Measurements from ENCODE around the gene POC1A. TPM values are rescaled to one million over a fixed set of nuclear protein-coding genes. Genes with fewer than 3 reads are reported as not detected.
A peak's percentile ranks its signal among the peaks of the same experiment; 100 is the strongest.

The POC1A gene
- polyA plus RNA-seq, 1 of the 3 experiments (the other 2 are of a cell fraction), result 11.7 TPM

GRCh38 chr3:52108302-52109232 lies 45.7 kb downstream of the POC1A start:
- H3K27me3 ChIP-seq (ENCODE audit: insufficient read depth), result no peaks in the 10 kb centered on the region
- no peak overlapping the region for H3K4me2 ChIP-seq
- 0 out of 2 replicates have a peak, but pooled peaks have one; percentile 5 for TF ChIP-seq SMC3 (IDR thresholded peaks at IDR 0.05; ENCODE audit: low read depth, low read length)
- TF ChIP-seq, protein P1, sequence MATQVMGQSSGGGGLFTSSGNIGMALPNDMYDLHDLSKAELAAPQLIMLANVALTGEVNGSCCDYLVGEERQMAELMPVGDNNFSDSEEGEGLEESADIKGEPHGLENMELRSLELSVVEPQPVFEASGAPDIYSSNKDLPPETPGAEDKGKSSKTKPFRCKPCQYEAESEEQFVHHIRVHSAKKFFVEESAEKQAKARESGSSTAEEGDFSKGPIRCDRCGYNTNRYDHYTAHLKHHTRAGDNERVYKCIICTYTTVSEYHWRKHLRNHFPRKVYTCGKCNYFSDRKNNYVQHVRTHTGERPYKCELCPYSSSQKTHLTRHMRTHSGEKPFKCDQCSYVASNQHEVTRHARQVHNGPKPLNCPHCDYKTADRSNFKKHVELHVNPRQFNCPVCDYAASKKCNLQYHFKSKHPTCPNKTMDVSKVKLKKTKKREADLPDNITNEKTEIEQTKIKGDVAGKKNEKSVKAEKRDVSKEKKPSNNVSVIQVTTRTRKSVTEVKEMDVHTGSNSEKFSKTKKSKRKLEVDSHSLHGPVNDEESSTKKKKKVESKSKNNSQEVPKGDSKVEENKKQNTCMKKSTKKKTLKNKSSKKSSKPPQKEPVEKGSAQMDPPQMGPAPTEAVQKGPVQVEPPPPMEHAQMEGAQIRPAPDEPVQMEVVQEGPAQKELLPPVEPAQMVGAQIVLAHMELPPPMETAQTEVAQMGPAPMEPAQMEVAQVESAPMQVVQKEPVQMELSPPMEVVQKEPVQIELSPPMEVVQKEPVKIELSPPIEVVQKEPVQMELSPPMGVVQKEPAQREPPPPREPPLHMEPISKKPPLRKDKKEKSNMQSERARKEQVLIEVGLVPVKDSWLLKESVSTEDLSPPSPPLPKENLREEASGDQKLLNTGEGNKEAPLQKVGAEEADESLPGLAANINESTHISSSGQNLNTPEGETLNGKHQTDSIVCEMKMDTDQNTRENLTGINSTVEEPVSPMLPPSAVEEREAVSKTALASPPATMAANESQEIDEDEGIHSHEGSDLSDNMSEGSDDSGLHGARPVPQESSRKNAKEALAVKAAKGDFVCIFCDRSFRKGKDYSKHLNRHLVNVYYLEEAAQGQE (IDR thresholded peaks at IDR 0.05; ENCODE audit: low read depth, low read length), result no peak
- TF ChIP-seq ELF1 (IDR thresholded peaks at IDR 0.05), result no peak
- TF ChIP-seq RCOR1 (IDR thresholded peaks at IDR 0.05; ENCODE audit: low read length), result no peak
- peak; percentile 47; the same call in 1 of the 2 replicates for TF ChIP-seq MXI1 (IDR thresholded peaks at IDR 0.05; ENCODE audit: low read depth, low read length)
- TF ChIP-seq JUND (IDR thresholded peaks at IDR 0.05), result no peak
- peak in 1 of 2 experiments; percentile 50; a peak in 1 of 4 replicates for TF ChIP-seq EP300 (IDR thresholded peaks at IDR 0.05; ENCODE audit: borderline replicate concordance in 1 of 2, low read depth in 1 of 2, low read length in 1 of 2)
- no peak for TF ChIP-seq POLR2AphosphoS5 (IDR thresholded peaks at IDR 0.05; ENCODE audit: low read depth, low read length)
- TF ChIP-seq YY1 (IDR thresholded peaks at IDR 0.05; ENCODE audit: low read depth), result no peak
- TF ChIP-seq MAX (IDR thresholded peaks at IDR 0.05; ENCODE audit: low read depth), result no peak
- TF ChIP-seq FOSL2 (IDR thresholded peaks at IDR 0.05; ENCODE audit: borderline replicate concordance, low read depth), result no peak
- no peak; the same call in 1 of the 2 replicates for TF ChIP-seq RAD21 (IDR thresholded peaks at IDR 0.05; ENCODE audit: low read length)
- peak; percentile 34; the same call in 1 of the 2 replicates for TF ChIP-seq GATA2 (CRISPR knock-in tag; IDR thresholded peaks at IDR 0.05)
- H3K9ac ChIP-seq, result no peak overlapping the region
- H2AFZ ChIP-seq (ENCODE audit: low read depth), result no peak overlapping the region
- peak; percentile 75 for DNase-seq
- no peaks in the 10 kb centered on the region for H3K79me2 ChIP-seq (ENCODE audit: insufficient read depth)
- ChIA-PET CTCF (interaction anchor here (0.6 to 7.0 kb wide), 21 partner anchors 10 to 439 kb away, joined by 3 to 74 read pairs (median 6); partner anchors contain the start of gene DUSP7), POLR2A (interaction anchor here (1.0 to 1.8 kb wide), 13 partner anchors 8 to 104 kb away, joined by 3 to 13 read pairs (median 4); partner anchors contain the start of gene DUSP7)
- H4K20me1 ChIP-seq (ENCODE audit: insufficient read depth), result no peaks in the 10 kb centered on the region
- peaks cover 0 to 3% of the 10 kb centered on the region in 2 experiments for H3K36me3 ChIP-seq (replicated peaks in 1 of 2; ENCODE audit: control insufficient read depth in 1 of 2, insufficient read depth in 2 of 2, low read length in 1 of 2)
- WGBS (ENCODE audit: low lambda C conversion rate), result 87% methylated on average over 16 of the region's 20 CpGs
- no peaks in the 10 kb centered on the region for H3K9me3 ChIP-seq
- no peak overlapping the region for H3K4me3 ChIP-seq (ENCODE audit: low read depth in 2 of 2, low read length in 1 of 2)
- no peaks in the 10 kb centered on the region for H3F3A ChIP-seq (replicated peaks; ENCODE audit: insufficient read depth)
- no peaks in the 10 kb centered on the region for H3K9me2 ChIP-seq
- H3K4me1 ChIP-seq (ENCODE audit: control insufficient read depth in 1 of 2, insufficient read depth in 2 of 2, low read depth in 1 of 2, low read length in 1 of 2), result peaks cover 0 to 37% of the 10 kb centered on the region in 2 experiments; a peak in 2 of 4 replicates
- peak overlapping the region in 1 of 2 experiments; percentile 96; a peak in 2 of 4 replicates for H3K27ac ChIP-seq (ENCODE audit: low read depth in 2 of 2, low read length in 1 of 2)
